Measurements from ENCODE around the gene DGAT2.

The DGAT2 gene

GRCh38 chr11:75781831-75782230 lies 13.3 kb downstream of the DGAT2 start:
- DNase-seq = peak; percentile 3

GRCh38 chr11:75782540-75783263 lies 14.1 kb downstream of the DGAT2 start:
- no peak for DNase-seq

GRCh38 chr11:75783416-75784084 lies 15.0 kb downstream of the DGAT2 start:
- no peak for DNase-seq

GRCh38 chr11:75784085-75784478 lies 15.5 kb downstream of the DGAT2 start:
- no peak for DNase-seq

GRCh38 chr11:75784506-75784905 lies 15.9 kb downstream of the DGAT2 start:
- no peak for DNase-seq

- DNase-seq = no peak
Observed at GRCh38 chr11:75785187-75785586, 16.6 kb downstream of the DGAT2 start.

GRCh38 chr11:75786101-75786736 lies 17.6 kb downstream of the DGAT2 start:
- no peak for DNase-seq

GRCh38 chr11:75789521-75789920 lies 20.9 kb downstream of the DGAT2 start:
- DNase-seq = no peak

GRCh38 chr11:75790986-75791385 lies 22.4 kb downstream of the DGAT2 start:
- no peak for DNase-seq

GRCh38 chr11:75792127-75792731 lies 23.7 kb downstream of the DGAT2 start:
- DNase-seq = peak; percentile 51

GRCh38 chr11:75792997-75793800 lies 24.6 kb downstream of the DGAT2 start:
- no peak for DNase-seq

- no peak for DNase-seq
Observed at GRCh38 chr11:75793966-75794365, 25.4 kb downstream of the DGAT2 start.

- no peak for DNase-seq
Observed at GRCh38 chr11:75795276-75796090, 26.9 kb downstream of the DGAT2 start.

- DNase-seq = no peak
Observed at GRCh38 chr11:75796091-75796435, 27.5 kb downstream of the DGAT2 start.

GRCh38 chr11:75797116-75797515 lies 28.5 kb downstream of the DGAT2 start:
- no peak for DNase-seq

- DNase-seq = no peak
Observed at GRCh38 chr11:75797792-75798191, 29.2 kb downstream of the DGAT2 start.

GRCh38 chr11:75800136-75800675 lies 31.6 kb downstream of the DGAT2 start:
- DNase-seq = no peak

- DNase-seq = no peak
Observed at GRCh38 chr11:75800728-75801361, 32.3 kb downstream of the DGAT2 start.

- no peak for DNase-seq
Observed at GRCh38 chr11:75801362-75802020, 32.9 kb downstream of the DGAT2 start.

GRCh38 chr11:75802021-75802912 lies 33.7 kb downstream of the DGAT2 start:
- no peak for DNase-seq

All from NCI-H82 (cell line).